Neuronal stem cell (in vitro differentiated cells): ENCODE data around the gene KCTD16.

ENCODE experiments used
- DNase-seq: peaks from one replicate; pipeline ENCODE4 v3.0.0-alpha.2; 2013; ENCODE audit warnings: low spot score
- H2AFZ ChIP-seq: one replicate; pipeline ENCODE4 v1.6.1; 2013; ENCODE audit warnings: mild to moderate bottlenecking, low read length, inconsistent platforms
- H2AK5ac ChIP-seq: 2 replicates; pipeline ENCODE4 v1.6.1; 2013; ENCODE audit warnings: low read depth, mild to moderate bottlenecking, inconsistent platforms, low read length, moderate library complexity, mixed read lengths
- H2BK120ac ChIP-seq: 2 replicates; pipeline ENCODE4 v1.6.1; 2013; ENCODE audit warnings: low read depth, mild to moderate bottlenecking, inconsistent platforms, low read length, moderate library complexity, mixed read lengths
- H2BK12ac ChIP-seq: one replicate; pipeline ENCODE4 v1.6.1; 2013; ENCODE audit warnings: low read length, inconsistent platforms
- H2BK15ac ChIP-seq: 2 replicates; pipeline ENCODE4 v1.6.1; 2013; ENCODE audit warnings: mild to moderate bottlenecking, low read length, inconsistent platforms, mixed read lengths
- H2BK5ac ChIP-seq: one replicate; pipeline ENCODE4 v1.6.1; 2013; ENCODE audit warnings: inconsistent platforms, mild to moderate bottlenecking, low read length, moderate library complexity
- H3K14ac ChIP-seq: one replicate; pipeline ENCODE4 v1.6.1; 2013; ENCODE audit warnings: low read length, inconsistent platforms
- H3K18ac ChIP-seq: 2 replicates; pipeline ENCODE4 v1.6.1; 2013; ENCODE audit warnings: low read length, inconsistent platforms
- H3K23ac ChIP-seq: 2 replicates; pipeline ENCODE4 v1.6.1; 2013; ENCODE audit warnings: low read depth, mild to moderate bottlenecking, mixed read lengths, low read length, inconsistent platforms; ENCODE audit not compliant: poor library complexity
- H3K27ac ChIP-seq: replicated peaks from 3 replicates; pipeline ENCODE4 v1.5.1; 2013; ENCODE audit warnings: low read length, inconsistent platforms
- H3K27me3 ChIP-seq, 3 experiments: 2 replicates each; pipeline ENCODE4 v1.6.1; 2013; ENCODE audit warnings: low read length in 3 of 3, mild to moderate bottlenecking in 2 of 3, inconsistent platforms in 1 of 3, low read depth in 1 of 3, mixed read lengths in 1 of 3, moderate library complexity in 1 of 3; ENCODE audit not compliant: control insufficient read depth in 3 of 3, insufficient read depth in 3 of 3
- H3K36me3 ChIP-seq, 2 donors: replicated peaks in 1 of 2; 2 replicates each; pipeline ENCODE4 v1.6.1; 2013; ENCODE audit warnings: low read length in 2 of 2; ENCODE audit not compliant: control insufficient read depth in 2 of 2, insufficient read depth in 2 of 2
- H3K4ac ChIP-seq: 2 replicates; pipeline ENCODE4 v1.6.1; 2013; ENCODE audit warnings: inconsistent platforms, mild to moderate bottlenecking, low read length, moderate library complexity
- H3K4me1 ChIP-seq, 2 donors: 1 replicate in 1 of 2; 2 replicates in 1 of 2; pipeline ENCODE4 v1.6.1; 2013; ENCODE audit warnings: low read length in 2 of 2, low read depth in 1 of 2; ENCODE audit not compliant: control insufficient read depth in 2 of 2, insufficient read depth in 1 of 2
- H3K4me2 ChIP-seq: one replicate; pipeline ENCODE4 v1.6.1; 2013; ENCODE audit warnings: mild to moderate bottlenecking, low read length, inconsistent platforms; ENCODE audit not compliant: insufficient read depth, poor library complexity, severe bottlenecking
- H3K4me3 ChIP-seq, 2 donors: 2 replicates each; pipeline ENCODE4 v1.5.1; 2013; ENCODE audit warnings: low read length in 2 of 2, mild to moderate bottlenecking in 2 of 2, inconsistent platforms in 1 of 2, moderate library complexity in 1 of 2
- H3K79me1 ChIP-seq: one replicate; pipeline ENCODE4 v1.6.1; 2013; ENCODE audit warnings: low read depth, mild to moderate bottlenecking, inconsistent platforms, low read length, moderate library complexity
- H3K9ac ChIP-seq: one replicate; pipeline ENCODE4 v1.6.1; 2013; ENCODE audit warnings: mild to moderate bottlenecking, low read depth, low read length, inconsistent platforms; ENCODE audit not compliant: poor library complexity
- H3K9me3 ChIP-seq, 2 donors: replicated peaks in 1 of 2; 2 replicates each; pipeline versions ENCODE3 to v1.6.1; 2013; ENCODE audit warnings: low read length in 2 of 2, mild to moderate bottlenecking in 2 of 2, inconsistent platforms in 1 of 2, low read depth in 1 of 2, mixed read lengths in 1 of 2, moderate library complexity in 1 of 2; ENCODE audit not compliant: control insufficient read depth in 2 of 2, insufficient read depth in 1 of 2
- H4K8ac ChIP-seq: one replicate; pipeline ENCODE4 v1.6.1; 2013; ENCODE audit warnings: low read depth, mild to moderate bottlenecking, inconsistent platforms, low read length, moderate library complexity
- H4K91ac ChIP-seq: one replicate; pipeline ENCODE4 v1.6.1; 2013; ENCODE audit warnings: low read length, low read depth, mild to moderate bottlenecking, inconsistent platforms; ENCODE audit not compliant: poor library complexity
- WGBS, 2 donors: extraction: QIAGEN DNeasy Blood & Tissue Kit; methylation state at CpG; one replicate each; pipeline ENCODE4 v1.1.7; 2013; ENCODE audit warnings: missing lambda C conversion rate in 2 of 2, mixed read lengths in 1 of 2; ENCODE audit not compliant: insufficient read length in 2 of 2, insufficient replicate concordance in 1 of 2; ENCODE audit errors: extremely low coverage in 2 of 2; 5-methylcytosine and 5-hydroxymethylcytosine counted together

The KCTD16 gene

GRCh38 chr5:144377207-144377606 lies 206.5 kb downstream of the KCTD16 start:
- H3K27ac ChIP-seq = no peak overlapping the region
- H3K4me1 ChIP-seq = no peaks in the 10 kb centered on the region
- no peak overlapping the region for H2BK15ac ChIP-seq
- no peaks in the 10 kb centered on the region for H3K9me3 ChIP-seq
- H3K9ac ChIP-seq = no peak overlapping the region
- no peak overlapping the region for H3K18ac ChIP-seq
- H2AK5ac ChIP-seq = no peak overlapping the region
- no peak overlapping the region for H4K8ac ChIP-seq
- H2BK5ac ChIP-seq = no peak overlapping the region
- no peaks in the 10 kb centered on the region for H3K27me3 ChIP-seq
- H3K36me3 ChIP-seq = no peaks in the 10 kb centered on the region
- no peak overlapping the region for H2AFZ ChIP-seq
- H2BK12ac ChIP-seq = no peak overlapping the region
- H3K23ac ChIP-seq = no peak overlapping the region
- H3K4me3 ChIP-seq = no peak overlapping the region
- no peak overlapping the region for H3K4ac ChIP-seq
- no peak overlapping the region for H3K4me2 ChIP-seq
- no peaks in the 10 kb centered on the region for H3K79me1 ChIP-seq
- no peak for DNase-seq
- H4K91ac ChIP-seq = no peak overlapping the region
- H3K14ac ChIP-seq = no peak overlapping the region
- H2BK120ac ChIP-seq = no peak overlapping the region

- H3K27me3 ChIP-seq = no peaks in the 10 kb centered on the region
These were observed 208.0 kb downstream of the KCTD16 start for GRCh38 chr5:144378681-144379080.

GRCh38 chr5:144385597-144385996 lies 214.9 kb downstream of the KCTD16 start:
- Histone ChIP-seq H4K91ac (no peak overlapping the region), H3K36me3 (no peaks in the 10 kb centered on the region), H4K8ac (no peak overlapping the region), H3K79me1 (no peaks in the 10 kb centered on the region), H3K9me3 (no peaks in the 10 kb centered on the region), H3K27ac (no peak overlapping the region), H3K4me1 (no peaks in the 10 kb centered on the region), H2BK5ac (no peak overlapping the region), H2AK5ac (no peak overlapping the region), H2BK12ac (no peak overlapping the region), H3K9ac (no peak overlapping the region), H3K18ac (no peak overlapping the region), H3K23ac (no peak overlapping the region), H3K14ac (no peak overlapping the region), H3K27me3 (no peaks in the 10 kb centered on the region), H2AFZ (no peak overlapping the region), H3K4me2 (no peak overlapping the region), H3K4me3 (no peak overlapping the region), H2BK15ac (no peak overlapping the region), H2BK120ac (no peak overlapping the region), H3K4ac (no peak overlapping the region)
- no CpG with 5 or more reads among the region's 1 CpG for WGBS, 2 donors
- no peak for DNase-seq

More at GRCh38 chr5:144378681-144379080, 208.0 kb downstream of the KCTD16 start:
- no peak overlapping the region for H3K23ac ChIP-seq
- no peak overlapping the region for H3K14ac ChIP-seq
- no peak overlapping the region for H4K8ac ChIP-seq
- no peak overlapping the region for H3K4me2 ChIP-seq
- no peak overlapping the region for H2BK5ac ChIP-seq
- no peaks in the 10 kb centered on the region for H3K36me3 ChIP-seq
- H2AK5ac ChIP-seq = no peak overlapping the region
- H2AFZ ChIP-seq = no peak overlapping the region
- H4K91ac ChIP-seq = no peak overlapping the region
- H2BK12ac ChIP-seq = no peak overlapping the region
- no peak for DNase-seq
- no peak overlapping the region for H3K18ac ChIP-seq
- no peak overlapping the region for H3K4me3 ChIP-seq
- no CpG with 5 or more reads among the region's 5 CpGs for WGBS, 2 donors
- H3K9ac ChIP-seq = no peak overlapping the region
- no peak overlapping the region for H2BK15ac ChIP-seq
- H3K27ac ChIP-seq = no peak overlapping the region
- no peak overlapping the region for H3K4ac ChIP-seq
- no peak overlapping the region for H2BK120ac ChIP-seq
- no peaks in the 10 kb centered on the region for H3K9me3 ChIP-seq
- no peaks in the 10 kb centered on the region for H3K79me1 ChIP-seq
- no peaks in the 10 kb centered on the region for H3K4me1 ChIP-seq

GRCh38 chr5:144386315-144386714 lies 215.6 kb downstream of the KCTD16 start:
- no peak overlapping the region for H3K4me2 ChIP-seq
- no peak overlapping the region for H2BK12ac ChIP-seq
- H2AK5ac ChIP-seq = no peak overlapping the region
- no peak overlapping the region for H3K27ac ChIP-seq
- H3K79me1 ChIP-seq = no peaks in the 10 kb centered on the region
- no peak for DNase-seq
- no peak overlapping the region for H3K9ac ChIP-seq
- H2AFZ ChIP-seq = no peak overlapping the region
- no peaks in the 10 kb centered on the region for H3K9me3 ChIP-seq
- H4K91ac ChIP-seq = no peak overlapping the region
- no peak overlapping the region for H3K14ac ChIP-seq
- H2BK120ac ChIP-seq = no peak overlapping the region
- no peak overlapping the region for H2BK15ac ChIP-seq
- no peaks in the 10 kb centered on the region for H3K4me1 ChIP-seq
- H3K4ac ChIP-seq = no peak overlapping the region
- no peaks in the 10 kb centered on the region for H3K36me3 ChIP-seq
- no peak overlapping the region for H3K4me3 ChIP-seq
- H3K23ac ChIP-seq = no peak overlapping the region
- no peak overlapping the region for H4K8ac ChIP-seq
- WGBS, 2 donors = no CpG with 5 or more reads among the region's 1 CpG
- no peaks in the 10 kb centered on the region for H3K27me3 ChIP-seq
- no peak overlapping the region for H2BK5ac ChIP-seq
- H3K18ac ChIP-seq = no peak overlapping the region
